CD4-positive, alpha-beta T cell treated with Interleukin-15 for 4 hours (primary cell): ENCODE measurements around the gene TRAPPC3L.

Source experiments
- DNase-seq: peaks from one replicate; pipeline ENCODE4 v3.0.0-alpha.2; 2020; ENCODE audit warnings: low spot score

TRAPPC3L gene

GRCh38 chr6:116557893-116558292, 12.4 kb upstream of the TRAPPC3L start:
- no peak for DNase-seq

- no peak for DNase-seq
Observed at GRCh38 chr6:116556814-116557415, 11.4 kb upstream of the TRAPPC3L start.

- DNase-seq, result no peak
Observed at GRCh38 chr6:116556065-116556464, 10.6 kb upstream of the TRAPPC3L start.

- no peak for DNase-seq
Observed at GRCh38 chr6:116553451-116553850, 8.0 kb upstream of the TRAPPC3L start, which contains the start of gene CALHM4. Gene CALHM4 (plus strand): TSS chr6:116553751. CDS start chr6:116553794, 43 bp downstream.

GRCh38 chr6:116550796-116551195, 5.3 kb upstream of the TRAPPC3L start:
- no peak for DNase-seq

GRCh38 chr6:116547358-116547757, 1.9 kb upstream of the TRAPPC3L start:
- no peak for DNase-seq

GRCh38 chr6:116543149-116543548, 2.3 kb downstream of the TRAPPC3L start:
- DNase-seq, result no peak

- no peak for DNase-seq
Observed at GRCh38 chr6:116542426-116542825, 3.1 kb downstream of the TRAPPC3L start.

- DNase-seq, result peak; percentile 57
Observed at GRCh38 chr6:116536216-116536621, 9.3 kb downstream of the TRAPPC3L start.

GRCh38 chr6:116535109-116535508, 10.4 kb downstream of the TRAPPC3L start:
- DNase-seq, result no peak

GRCh38 chr6:116533233-116533957, 12.1 kb downstream of the TRAPPC3L start:
- no peak for DNase-seq

- peak; percentile 69 for DNase-seq
Observed at GRCh38 chr6:116531675-116532570, 13.6 kb downstream of the TRAPPC3L start.

GRCh38 chr6:116530436-116530835, 15.0 kb downstream of the TRAPPC3L start:
- DNase-seq, result no peak

GRCh38 chr6:116529466-116530290, 15.8 kb downstream of the TRAPPC3L start:
- DNase-seq, result no peak

- DNase-seq, result no peak
Observed at GRCh38 chr6:116528780-116529179, 16.7 kb downstream of the TRAPPC3L start.

GRCh38 chr6:116528133-116528532, 17.4 kb downstream of the TRAPPC3L start:
- no peak for DNase-seq

- no peak for DNase-seq
Observed at GRCh38 chr6:116524236-116524635, 21.2 kb downstream of the TRAPPC3L start.

GRCh38 chr6:116522896-116523295, 22.6 kb downstream of the TRAPPC3L start:
- no peak for DNase-seq

- DNase-seq, result no peak
Observed at GRCh38 chr6:116518621-116519368, 26.7 kb downstream of the TRAPPC3L start.

- no peak for DNase-seq
Observed at GRCh38 chr6:116515141-116515540, 30.3 kb downstream of the TRAPPC3L start.

GRCh38 chr6:116514111-116514510, 31.4 kb downstream of the TRAPPC3L start:
- no peak for DNase-seq
